Measurements from ENCODE around the gene APC. TPM values are rescaled to one million over a fixed set of nuclear protein-coding genes. Genes with fewer than 3 reads are reported as not detected.

The APC gene
- total RNA-seq, 1 donor from 2014 or later: 48.5 TPM

GRCh38 chr5:112692472-112692871 lies 45.2 kb upstream of the APC start:
- DNase-seq (ENCODE audit: low spot score, unreplicated experiment): no peak
- H3K4me1 Mint-ChIP-seq (ENCODE audit: low read depth): peaks cover 7% of the 10 kb centered on the region
- no peaks in the 10 kb centered on the region for H3K9me3 Mint-ChIP-seq (ENCODE audit: low read depth)
- no peak overlapping the region for H3K4me3 Mint-ChIP-seq (ENCODE audit: low read depth)
- TF ChIP-seq CTCF (IDR thresholded peaks at IDR 0.05; ENCODE audit: unreplicated experiment): no peak
- no peaks in the 10 kb centered on the region for H3K27me3 Mint-ChIP-seq
- no peak overlapping the region for H3K27ac Mint-ChIP-seq
- no peaks in the 10 kb centered on the region for H3K36me3 Mint-ChIP-seq (ENCODE audit: insufficient read depth)

- Mint-ChIP-seq H3K9me3 (ENCODE audit: low read depth) (no peaks in the 10 kb centered on the region), H3K36me3 (ENCODE audit: insufficient read depth) (no peaks in the 10 kb centered on the region), H3K27me3 (no peaks in the 10 kb centered on the region), H3K4me1 (ENCODE audit: low read depth) (peaks cover 6% of the 10 kb centered on the region), H3K4me3 (ENCODE audit: low read depth) (no peak overlapping the region), H3K27ac (no peak overlapping the region)
- DNase-seq (ENCODE audit: low spot score, unreplicated experiment): no peak
- no peak for TF ChIP-seq CTCF (IDR thresholded peaks at IDR 0.05; ENCODE audit: unreplicated experiment)
Observed at GRCh38 chr5:112693301-112693700, 44.4 kb upstream of the APC start.

- peaks cover 2% of the 10 kb centered on the region for H3K4me1 Mint-ChIP-seq (ENCODE audit: low read depth)
- TF ChIP-seq CTCF (IDR thresholded peaks at IDR 0.05; ENCODE audit: unreplicated experiment): no peak
- H3K36me3 Mint-ChIP-seq (ENCODE audit: insufficient read depth): no peaks in the 10 kb centered on the region
- DNase-seq (ENCODE audit: low spot score, unreplicated experiment): no peak
- H3K4me3 Mint-ChIP-seq (ENCODE audit: low read depth): no peak overlapping the region
- H3K27me3 Mint-ChIP-seq: no peaks in the 10 kb centered on the region
- no peak overlapping the region for H3K27ac Mint-ChIP-seq
- no peaks in the 10 kb centered on the region for H3K9me3 Mint-ChIP-seq (ENCODE audit: low read depth)
Observed at GRCh38 chr5:112694853-112695709, 42.6 kb upstream of the APC start.

- H3K27me3 Mint-ChIP-seq: no peaks in the 10 kb centered on the region
- H3K9me3 Mint-ChIP-seq (ENCODE audit: low read depth): peaks cover 3% of the 10 kb centered on the region
- peaks cover 2% of the 10 kb centered on the region for H3K4me1 Mint-ChIP-seq (ENCODE audit: low read depth)
- TF ChIP-seq CTCF (IDR thresholded peaks at IDR 0.05; ENCODE audit: unreplicated experiment): no peak
- H3K36me3 Mint-ChIP-seq (ENCODE audit: insufficient read depth): no peaks in the 10 kb centered on the region
- H3K27ac Mint-ChIP-seq: no peak overlapping the region
- DNase-seq (ENCODE audit: low spot score, unreplicated experiment): no peak
- no peak overlapping the region for H3K4me3 Mint-ChIP-seq (ENCODE audit: low read depth)
Observed at GRCh38 chr5:112696786-112697185, 40.9 kb upstream of the APC start.

- no peak for DNase-seq (ENCODE audit: low spot score, unreplicated experiment)
- Mint-ChIP-seq H3K4me1 (ENCODE audit: low read depth) (peaks cover 2% of the 10 kb centered on the region), H3K27me3 (no peaks in the 10 kb centered on the region), H3K4me3 (ENCODE audit: low read depth) (no peak overlapping the region), H3K9me3 (ENCODE audit: low read depth) (peaks cover 3% of the 10 kb centered on the region), H3K27ac (no peak overlapping the region), H3K36me3 (ENCODE audit: insufficient read depth) (no peaks in the 10 kb centered on the region)
- TF ChIP-seq CTCF (IDR thresholded peaks at IDR 0.05; ENCODE audit: unreplicated experiment): no peak
Observed at GRCh38 chr5:112697322-112697721, 40.4 kb upstream of the APC start.

All from progenitor cell of endocrine pancreas (in vitro differentiated cells).